DMS53 treated with DMSO at 0.1 percent for 48 hours (cell line): Measurements from ENCODE around the gene C3.

Source experiments
- DNase-seq: peaks from one replicate; lab custom pipeline; 2025; ENCODE audit not compliant: unreplicated experiment; lab: John Stamatoyannopoulos, UW

C3 gene

DNA sequence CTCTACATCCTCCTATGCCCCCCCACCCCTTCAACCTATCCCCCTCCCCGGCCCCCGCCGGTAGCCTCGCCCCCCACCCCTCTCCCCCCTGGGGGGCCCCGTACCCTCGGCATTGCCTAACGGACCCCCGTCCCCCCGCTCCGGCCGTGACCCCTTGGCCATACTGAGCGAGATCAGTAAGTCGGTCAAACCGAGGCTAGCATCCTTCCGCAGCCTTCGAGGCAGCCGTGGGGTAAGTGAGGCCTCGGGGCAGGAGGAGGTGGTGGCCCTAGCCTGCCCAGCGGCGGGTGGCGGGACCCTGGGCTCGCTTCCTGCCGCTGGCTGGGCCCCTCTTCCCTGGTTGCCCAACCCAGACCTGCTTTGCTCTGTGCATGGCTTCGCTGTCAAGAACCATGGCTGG lies 25.5 kb upstream of the C3 start:
- DNase-seq = no peak

DNA sequence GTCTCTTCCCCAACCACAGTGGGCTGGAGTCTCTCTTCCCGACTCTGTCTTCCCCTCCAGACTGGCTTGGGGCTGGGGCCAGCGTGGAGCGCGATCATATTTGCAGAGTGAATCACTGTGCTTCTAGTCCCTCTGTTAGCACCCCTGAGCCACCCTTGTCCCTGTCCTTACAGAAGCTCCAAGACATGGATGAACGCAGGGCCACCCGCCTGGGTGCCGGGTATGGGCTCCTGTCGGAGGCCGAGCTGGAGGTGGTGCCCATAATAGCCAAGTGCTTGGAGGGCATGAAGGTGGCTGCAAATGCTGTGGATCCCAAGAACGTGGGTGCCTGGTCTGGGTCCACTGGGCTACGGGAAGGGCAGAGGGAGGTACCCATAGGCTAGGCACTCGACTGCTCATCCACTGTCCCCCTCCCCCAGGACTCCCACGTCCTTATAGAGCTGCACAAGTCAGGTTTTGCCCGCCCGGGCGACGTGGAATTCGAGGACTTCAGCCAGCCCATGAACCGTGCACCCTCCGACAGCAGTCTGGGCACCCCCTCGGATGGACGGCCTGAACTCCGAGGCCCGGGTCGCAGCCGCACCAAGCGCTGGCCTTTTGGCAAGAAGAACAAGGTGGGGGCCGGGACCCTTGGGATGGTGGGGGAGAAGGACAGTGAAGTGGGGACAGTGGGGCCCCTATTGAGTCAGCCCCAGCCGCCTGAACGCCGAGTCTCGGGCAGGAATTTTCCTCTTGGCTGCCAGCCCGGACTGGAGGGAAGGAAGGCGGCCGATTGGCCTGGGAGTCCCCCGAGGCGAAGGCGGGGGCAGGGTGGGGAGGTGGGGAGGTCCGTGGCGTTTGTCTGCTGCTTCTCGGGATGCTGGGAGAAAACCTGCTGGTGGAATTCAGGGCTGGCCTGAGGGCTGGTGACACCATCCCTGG lies 24.2 kb upstream of the C3 start:
- DNase-seq = no peak

DNA sequence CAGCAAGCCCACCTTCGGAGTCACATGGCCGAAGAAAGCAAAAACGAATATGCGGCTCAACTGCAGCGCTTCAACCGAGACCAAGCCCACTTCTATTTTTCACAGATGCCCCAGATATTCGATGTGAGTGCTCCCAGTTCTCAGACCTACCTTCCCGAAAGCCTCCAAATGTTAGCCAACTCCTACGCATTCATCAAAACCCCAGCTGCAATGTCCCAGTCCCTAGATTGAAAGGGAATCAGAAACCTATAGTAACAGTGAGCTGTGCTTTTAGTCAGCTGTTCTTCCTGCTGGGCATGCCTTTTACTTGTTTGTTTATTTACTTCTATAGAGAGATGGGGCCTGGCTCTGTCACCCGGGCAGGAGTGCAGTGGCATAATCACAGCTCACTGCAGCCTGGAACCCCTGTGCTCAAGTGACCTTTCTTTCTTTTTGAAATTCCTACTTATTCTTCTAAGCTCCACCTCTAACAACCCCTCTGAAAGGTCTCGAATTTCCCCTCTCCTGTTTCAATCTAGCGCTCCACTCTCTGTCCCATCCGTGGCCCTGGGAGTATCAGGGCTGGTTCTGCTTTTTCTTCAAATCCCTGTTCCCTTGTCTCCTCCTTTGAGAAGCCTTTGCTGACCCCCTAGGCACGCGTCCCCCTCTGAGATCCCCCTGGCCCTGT lies 23.4 kb upstream of the C3 start:
- DNase-seq = no peak

DNA sequence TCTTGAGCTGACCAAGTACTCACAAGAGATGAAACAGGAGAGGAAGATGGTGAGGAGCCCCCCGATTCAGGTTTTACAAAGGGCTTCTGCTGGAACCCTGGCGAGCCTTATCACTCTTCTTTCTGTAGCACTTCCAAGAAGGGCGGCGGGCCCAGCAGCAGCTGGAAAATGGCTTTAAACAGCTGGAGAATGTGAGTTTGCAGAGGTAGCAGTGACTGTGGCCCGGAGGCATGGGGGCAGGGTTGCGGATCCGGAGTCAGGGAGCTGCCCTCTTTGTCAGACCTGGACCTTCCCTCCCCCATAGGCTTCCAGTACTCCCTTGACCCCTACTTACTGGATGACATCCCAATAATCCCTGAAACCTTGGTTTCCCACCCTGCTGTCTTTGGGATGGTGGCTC lies 22.6 kb upstream of the C3 start:
- DNase-seq = no peak

DNA sequence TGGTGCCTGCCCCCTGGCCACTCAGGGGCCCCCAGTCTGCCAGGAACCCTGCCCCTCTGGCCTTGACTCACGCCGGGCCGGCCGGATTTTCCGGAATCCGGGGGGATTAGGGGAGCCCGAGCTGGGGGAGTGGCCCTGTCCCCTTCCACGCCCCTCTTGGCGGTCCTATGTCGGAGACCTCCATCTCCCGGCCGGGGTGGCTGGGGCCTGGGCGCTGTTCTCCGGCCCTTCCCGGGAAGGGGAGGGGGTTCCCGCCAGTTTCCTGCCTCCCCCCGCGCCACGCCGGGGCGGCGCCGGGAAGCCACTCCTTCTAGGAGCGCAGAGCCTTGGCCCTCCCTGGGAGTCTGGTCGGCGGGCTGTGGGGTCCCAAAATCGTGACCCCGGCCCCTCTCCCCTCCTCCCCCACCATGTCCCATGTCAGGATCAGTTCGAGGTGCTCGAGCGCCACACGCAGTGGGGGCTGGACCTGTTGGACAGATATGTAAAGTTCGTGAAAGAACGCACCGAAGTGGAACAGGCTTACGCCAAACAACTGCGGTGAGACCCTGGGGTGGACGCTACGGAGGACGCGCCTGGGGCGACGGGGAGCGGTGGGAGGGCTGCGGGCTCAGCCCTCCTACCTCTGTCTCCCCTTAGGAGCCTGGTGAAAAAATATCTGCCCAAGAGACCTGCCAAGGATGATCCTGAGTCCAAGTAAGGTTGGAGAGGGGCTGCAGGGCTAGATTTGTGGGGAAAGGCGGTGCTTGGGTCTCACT lies 20.3 kb upstream of the C3 start:
- no peak for DNase-seq

DNA sequence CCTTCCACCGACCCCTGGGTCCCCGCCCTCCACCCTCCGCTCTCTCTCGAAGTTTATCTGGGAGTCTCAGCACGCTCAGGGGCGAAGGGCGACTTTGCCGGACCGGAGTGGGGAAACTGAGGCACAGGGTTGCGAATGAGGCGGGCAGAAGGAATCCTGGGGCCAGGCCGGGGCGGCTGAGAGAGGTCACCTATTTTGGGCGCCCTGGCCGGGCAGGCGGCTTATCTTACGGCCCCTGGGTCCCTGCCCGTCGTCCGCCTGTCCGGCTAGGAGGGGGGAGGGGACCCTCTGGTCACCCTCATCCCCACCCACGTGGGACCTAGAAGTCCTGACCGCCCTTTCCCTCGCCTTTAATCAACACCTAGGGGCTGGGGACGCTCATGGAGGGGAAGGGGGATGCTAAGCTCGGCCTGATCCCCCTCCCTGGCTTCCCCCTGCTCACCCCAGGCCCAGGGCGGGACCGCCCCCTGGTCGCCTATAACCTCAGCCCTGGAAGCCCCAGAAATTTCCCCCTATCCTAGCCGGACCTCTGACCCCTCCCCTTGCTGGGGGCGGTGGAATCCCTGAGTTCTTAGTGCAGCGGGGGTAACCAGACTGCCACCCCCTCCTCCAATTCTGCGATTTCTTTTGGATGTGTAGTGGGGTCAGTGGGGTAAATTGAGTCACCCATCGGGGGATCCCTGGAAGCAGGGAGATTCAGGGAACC lies 19.6 kb upstream of the C3 start:
- no peak for DNase-seq

DNA sequence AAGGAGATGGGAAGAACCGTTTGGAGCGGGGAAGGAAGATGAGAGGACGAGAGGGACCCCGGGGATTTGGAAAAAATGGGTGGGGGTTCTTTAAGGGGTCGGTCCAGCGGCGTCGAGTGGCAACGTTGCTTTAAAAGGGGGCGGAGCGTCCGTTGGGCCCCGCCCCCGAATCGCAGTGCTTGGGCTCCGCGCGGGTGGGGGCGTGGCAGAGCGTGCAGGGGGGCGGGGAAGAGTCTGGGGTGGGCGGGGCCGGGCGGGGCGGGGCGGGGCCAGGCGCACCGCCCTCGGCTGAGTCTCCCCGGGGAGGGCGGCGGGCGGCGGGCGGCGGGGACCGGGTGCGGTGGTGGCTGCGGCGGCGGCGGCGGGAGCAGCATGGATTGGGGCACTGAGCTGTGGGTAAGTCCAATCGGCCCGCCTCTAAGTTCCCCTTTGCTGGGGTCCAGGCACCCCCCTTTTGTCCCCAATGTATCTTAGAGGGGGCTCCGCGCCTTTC lies 19.0 kb upstream of the C3 start, which contains the start of gene TRIP10:
Gene TRIP10 (plus strand): TSS at position 291 of the 493 bp plus-strand sequence. CDS start 82 bp downstream, at position 373.
- no peak for DNase-seq

DNA sequence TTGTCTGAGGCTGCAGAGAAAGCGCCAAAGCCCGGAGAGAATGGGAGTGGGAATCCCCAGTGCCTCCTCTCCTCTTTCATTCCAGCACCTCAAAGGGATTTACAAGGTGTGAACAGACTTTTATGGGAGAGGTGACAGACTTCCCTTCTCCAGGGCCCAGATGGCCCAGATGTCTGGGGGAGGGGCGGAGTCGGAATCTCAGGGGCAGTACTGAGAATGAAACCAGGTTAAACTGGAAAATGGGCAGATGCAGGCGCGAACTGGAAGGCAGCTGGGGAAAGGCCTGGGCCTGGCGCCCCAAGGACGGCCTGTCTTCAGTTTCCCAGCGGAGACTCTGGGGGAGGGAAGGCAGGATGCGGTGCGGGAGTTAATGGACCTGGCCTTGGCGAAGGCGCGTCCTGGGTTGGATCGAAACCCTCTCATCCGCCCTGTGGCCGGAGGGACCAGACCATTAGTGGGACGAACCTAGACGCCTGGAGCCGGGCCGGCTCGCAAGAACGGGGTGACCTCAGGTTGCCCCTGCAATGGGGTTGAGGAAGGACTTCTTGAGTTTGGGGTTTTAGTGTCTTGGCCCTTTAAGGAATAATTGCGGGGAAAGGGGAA lies 18.4 kb upstream of the C3 start:
- DNase-seq = peak; percentile 1

DNA sequence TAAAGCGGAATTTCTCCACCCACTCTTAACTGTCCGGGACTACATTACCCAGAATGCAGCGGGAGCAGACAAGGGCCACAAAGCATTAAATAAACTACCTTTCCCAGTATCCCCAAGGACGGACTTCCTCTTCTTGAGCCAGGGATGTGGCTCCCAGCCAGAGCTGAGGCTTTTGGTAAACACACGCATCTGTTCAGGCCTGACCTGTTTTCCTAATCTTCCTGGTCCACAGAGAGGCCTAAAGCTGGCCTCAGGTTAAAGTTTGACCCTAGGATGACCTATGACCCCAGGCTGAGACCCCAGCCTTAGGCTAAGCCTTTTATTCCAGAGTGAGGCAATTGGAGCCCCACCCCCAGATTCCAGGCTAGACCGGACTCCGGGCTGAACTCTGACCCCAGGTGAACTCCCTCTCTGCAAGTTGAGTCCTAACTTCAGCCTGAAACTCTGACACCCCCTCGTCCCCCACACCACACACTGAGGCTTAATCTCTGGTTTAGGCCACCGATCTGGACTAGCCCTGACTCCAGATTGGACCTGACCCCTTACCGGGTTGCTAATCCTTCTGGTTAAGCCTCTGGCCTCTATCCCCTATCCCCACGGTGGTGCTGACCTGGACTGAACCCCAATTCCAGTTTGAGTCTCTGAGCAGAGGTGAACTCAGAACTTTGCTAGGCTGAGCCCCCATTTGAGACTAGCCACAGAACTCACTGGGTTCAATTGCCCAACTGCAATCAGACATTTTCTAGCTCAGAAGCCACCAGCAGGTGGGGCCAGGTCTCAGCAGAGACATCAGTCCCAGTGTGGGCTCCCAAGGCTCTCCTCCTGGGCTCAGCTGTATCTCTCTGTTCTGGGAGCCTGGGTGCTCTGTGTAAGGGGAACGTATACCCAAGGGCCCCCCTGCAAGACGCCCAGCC lies 17.7 kb upstream of the C3 start:
- DNase-seq = peak; percentile 1

DNA sequence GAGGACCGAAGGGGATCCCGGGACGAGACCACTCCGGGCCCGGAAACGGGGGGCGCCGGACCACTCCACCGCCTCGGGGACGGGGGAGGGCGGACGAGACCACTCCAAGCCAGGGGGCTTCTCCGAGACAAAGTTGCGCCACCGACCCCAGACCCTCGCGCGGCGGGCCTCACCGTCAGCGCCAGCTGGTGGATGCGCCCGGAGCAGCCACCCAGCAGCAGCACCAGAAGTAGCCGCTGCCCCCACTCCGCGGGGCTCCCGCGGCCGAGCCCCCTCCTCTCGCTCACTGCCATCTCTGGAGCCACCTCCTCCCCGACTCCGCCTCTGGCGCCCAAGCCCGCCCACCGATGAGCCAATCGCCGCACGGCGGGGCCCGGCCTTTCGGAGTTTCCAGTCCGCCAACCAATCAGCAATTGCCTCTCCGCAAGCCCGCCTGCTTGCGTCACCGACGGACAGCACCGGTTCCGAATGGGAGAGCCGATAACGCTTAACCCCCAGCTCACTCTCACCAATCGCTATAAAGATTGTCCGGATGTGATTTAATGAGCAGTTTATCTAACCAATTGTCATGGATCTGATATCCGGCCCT lies 16.9 kb upstream of the C3 start, which contains the start of gene GPR108:
Gene GPR108 (minus strand): TSS at position 297 of the 589 bp plus-strand sequence. CDS start 4 bp downstream, at position 293.
- peak; percentile 78 for DNase-seq

DNA sequence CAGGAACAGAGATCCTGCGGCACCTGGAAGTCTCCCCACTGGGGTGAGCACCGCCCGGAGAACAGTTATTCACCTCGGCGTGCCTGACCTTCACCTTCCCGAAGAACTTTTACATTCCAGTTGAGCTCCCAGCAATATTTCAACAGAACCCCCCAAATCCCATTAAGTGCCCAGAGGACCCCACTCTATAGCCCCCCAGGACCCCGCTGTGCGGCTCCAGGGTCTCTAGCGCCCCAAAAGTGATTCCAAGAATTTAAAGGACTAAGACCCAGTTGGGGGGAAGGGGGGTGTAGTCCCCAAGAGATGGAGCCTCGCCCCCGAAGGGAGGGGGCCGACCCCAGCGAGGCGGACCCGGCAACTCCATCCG lies 16.4 kb upstream of the C3 start:
- DNase-seq = no peak

DNA sequence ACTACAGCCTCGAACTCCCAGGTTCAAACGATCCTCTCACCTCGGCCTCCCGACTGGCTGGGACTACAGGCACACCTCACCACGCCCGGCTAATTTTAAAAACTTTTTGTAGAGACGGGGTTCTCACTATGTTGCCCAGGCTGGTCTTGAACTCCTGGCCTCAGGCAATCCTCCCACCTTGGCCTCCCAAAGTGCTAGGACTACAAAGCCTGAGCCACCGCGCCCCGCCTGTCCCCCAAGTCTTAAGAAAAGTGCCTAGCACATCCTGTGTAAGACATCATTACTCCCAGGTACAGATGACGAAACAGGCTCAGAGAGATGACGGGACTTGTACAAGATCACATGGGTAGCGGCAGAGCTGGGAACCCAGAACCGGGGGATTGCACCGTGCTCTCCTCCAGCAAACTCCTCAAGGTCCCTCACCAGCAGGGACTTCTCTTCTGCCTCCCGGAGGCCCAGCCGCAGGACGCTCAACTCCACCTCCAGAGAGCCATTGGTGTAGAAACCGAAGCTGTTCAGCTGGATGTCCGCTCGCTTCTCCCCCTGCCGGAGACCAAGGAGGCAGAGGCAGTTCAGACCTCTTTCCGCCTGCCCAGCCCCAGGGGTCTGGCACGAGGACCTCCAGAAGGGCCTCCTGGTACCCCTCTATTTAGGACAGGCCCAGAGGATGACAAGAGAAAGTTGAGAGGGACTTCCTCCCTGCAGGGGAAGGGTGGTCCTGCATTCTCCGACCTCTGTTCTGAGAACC lies 15.9 kb upstream of the C3 start:
- DNase-seq = no peak

DNA sequence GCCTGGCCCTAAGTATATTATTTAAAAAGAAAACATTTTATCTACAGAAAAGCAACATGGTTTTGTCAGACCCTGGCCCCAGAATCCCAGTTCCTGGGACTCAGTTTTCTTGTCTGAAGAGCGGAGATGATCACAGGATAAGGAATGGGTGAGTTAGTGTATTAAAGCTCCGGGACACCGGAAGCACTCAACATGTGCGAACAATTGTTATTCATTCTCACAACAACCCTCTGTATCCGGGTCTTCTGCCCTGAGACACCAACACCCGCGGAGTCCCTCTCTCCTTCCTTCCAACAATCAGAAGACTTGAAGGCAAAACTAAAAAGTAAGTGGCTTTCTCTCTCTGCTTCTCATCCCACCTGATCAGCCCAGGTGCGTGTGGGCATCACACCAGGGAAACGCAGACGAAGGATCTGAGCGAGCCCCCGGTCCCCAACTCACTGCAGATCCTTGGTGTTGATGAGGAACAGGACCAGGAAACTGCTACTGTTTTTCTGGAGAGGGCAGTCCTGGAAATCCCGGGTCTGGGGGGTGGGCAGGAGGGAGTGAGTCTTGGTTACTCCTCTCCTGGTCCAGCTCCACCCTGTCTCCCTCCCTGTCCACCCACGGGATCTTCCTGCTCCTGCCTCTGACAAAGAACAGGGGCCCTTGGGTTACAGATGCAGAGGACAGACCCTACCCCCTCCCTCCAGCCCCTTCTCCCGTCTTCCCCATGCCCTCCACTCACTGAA lies 14.9 kb upstream of the C3 start:
- no peak for DNase-seq

DNA sequence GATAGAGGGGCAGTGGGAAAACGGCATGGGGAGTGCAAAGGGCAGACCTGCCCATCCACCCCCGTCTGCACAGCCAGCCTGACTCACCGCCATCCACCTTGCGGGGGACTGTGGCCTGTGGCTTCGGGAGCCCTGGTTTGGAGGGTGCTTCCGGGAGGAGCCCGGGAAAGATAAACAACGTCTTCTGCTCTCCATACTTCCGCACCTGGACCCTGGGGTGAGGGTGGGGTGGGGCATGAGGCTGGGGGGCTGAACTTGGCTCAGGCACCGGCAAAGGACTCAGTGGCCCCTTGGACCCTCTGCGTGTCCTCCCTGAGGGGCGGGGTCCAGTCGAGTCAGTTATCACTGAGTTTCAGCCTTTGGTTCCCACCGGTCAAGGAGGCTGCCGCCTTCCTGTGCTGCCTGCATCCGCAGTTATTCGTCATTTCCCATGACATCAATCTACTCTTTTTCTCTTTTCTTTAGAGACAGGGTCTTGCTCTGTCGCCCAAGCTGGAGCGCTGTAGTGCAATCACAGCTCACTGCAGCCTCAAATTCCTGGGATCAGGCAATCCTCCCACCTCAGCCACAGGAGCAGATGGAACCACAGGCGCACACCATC lies 13.7 kb upstream of the C3 start:
- DNase-seq = no peak

DNA sequence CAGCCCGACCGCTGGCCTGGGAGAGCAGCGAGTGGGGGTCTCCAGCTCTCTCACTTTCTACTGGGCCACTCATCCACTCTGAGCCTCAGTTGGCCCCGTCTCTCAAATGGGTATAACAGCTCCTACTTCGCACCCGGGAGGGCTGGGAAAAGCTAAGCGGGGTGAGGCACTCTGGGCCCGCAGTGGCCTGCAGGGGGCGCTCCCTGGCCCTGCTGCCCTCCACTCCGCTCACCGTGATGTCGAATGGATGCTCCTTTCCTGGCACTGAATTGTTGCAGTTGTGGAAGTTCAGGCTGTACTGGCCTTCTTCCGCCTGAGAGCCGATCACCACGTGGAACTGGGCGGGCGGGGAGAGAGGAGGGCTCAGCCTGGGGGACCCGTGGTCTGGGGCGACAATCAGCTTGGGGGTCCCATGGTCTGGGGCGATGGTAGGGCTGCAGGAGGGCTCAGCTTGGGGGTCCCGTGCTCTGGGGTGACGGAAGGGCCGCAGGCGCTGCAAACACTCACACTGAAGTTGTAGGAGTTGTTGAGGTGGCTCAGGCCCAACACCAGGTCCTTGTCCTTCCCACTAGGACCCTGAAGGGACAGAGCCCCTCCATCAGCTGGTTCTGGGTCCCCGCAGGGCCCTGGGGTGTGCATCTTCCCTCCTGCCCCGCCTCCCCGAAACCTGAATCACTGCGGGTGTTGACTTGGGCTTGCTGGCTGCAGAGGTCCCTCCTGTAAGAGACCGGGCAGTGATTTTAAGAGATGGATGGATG lies 13.1 kb upstream of the C3 start:
- DNase-seq = no peak

DNA sequence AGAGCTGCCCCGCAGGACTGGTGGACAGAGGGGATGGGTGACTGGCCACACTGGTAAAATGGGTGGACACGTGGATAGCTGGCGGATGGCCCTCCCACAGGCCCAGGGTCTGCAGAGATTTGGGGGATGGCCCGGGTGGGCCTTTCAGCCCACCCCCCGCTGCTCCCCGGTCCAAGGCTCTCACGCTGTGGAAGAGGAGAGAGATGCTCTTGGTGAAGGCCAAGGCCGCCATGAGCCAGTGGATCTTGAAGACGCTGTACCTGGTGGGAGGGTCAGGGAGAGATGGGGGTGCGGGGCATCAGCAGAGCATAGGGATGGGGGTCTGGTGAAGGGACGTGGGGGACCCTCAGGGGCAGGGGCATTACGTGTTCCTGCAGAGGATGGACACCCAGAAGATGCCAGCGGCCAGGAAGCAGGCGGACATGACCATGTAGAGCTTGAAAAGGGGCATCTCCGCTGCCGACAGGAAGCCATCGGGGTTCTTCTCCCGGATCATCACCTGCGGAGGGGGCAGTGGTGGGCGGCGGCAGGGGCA lies 12.4 kb upstream of the C3 start:
- DNase-seq = no peak
